Inflammatory macrophage treated with lipopolysaccharide for 1 hour (primary cell): ENCODE measurements around the gene CLDN24.

ENCODE experiments used
- DNase-seq, 2 donors: peaks; one replicate each; pipeline ENCODE4 v3.0.0-alpha.2; 2020 to 2022

The CLDN24 gene

DNA sequence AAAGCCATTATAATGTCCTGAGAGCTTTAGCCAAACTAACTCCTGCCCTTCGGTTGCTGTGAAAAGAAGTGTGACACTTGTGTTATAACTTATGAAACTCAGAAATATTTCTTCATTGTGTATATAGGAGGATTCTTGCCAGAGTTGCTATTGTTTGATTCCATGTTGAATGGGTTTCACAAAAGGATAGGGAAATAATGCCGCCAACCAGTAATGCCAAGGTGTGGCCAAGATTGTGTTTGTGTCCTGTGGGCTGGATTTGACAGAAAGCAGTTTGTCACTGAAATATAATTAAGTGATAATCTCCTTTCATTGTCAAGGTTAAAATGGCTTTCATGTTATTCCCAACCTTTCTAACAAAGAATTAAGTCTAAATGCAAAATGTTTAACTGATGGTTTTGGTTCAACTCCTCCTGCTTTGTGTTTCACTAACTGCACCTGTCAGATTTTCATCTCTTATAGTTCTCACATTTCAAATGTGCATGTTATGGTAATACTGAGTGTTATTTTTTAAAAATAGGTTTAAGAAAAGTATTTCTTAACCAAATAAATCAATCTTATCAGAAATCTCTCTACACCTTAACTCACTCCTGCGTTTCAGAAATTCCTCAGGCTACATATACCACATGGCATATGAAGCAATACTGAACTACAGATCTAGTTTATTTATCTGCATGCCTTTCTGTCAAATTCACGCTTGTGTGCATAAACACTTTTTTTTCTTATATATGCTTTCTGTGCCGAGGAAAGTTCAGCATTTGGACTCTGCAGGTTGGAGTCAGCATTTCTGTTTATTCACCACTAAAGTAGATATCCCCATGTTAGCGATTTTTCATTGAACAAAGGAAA is 1.8 kb downstream of the CLDN24 start, which contains the start of gene CLDN22:
TSS of gene CLDN22 (minus strand) at position 66 of the 849 bp plus-strand sequence. CDS start at position 8, 58 bp downstream.
- DNase-seq: no peak

DNA sequence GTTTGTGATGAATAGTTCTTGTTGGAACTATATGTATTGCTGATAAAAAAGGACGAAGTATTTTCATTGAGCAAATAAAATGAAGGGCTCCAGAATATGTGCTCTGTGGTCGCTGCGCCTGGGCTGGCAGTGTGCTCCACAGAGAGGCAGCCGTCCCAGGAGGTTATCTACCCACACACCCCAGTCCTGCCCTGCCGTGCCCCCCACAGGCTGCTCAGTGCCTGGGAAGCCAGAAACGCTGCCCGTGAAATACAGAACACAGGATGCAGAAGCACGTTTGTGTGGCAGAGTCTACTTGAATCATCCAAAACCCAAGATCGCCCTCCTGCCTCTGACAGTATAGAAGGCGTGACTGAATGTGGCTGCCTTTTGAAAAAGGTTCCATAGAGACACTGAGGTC is 3.6 kb downstream of the CLDN24 start:
- DNase-seq: no peak

DNA sequence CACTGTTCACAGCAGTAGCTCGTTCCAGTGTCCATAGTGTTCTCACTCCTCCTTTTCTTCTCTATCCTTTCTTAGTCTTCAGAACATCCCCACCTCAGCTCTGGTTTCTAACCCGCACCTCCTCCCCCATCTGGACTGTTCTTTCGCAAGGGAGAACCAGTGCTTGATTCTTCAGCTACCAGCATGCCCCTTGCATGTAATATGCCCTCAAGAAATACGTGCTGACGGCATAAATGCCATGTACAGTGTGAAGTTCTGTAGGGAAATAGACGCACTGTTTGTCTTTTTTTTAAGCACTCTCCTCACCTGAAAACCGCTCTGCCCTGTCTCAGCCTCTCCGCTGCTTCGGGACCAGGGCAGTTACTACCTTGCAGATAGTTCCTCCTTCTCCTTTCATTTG is 7.4 kb downstream of the CLDN24 start:
- DNase-seq: no peak

DNA sequence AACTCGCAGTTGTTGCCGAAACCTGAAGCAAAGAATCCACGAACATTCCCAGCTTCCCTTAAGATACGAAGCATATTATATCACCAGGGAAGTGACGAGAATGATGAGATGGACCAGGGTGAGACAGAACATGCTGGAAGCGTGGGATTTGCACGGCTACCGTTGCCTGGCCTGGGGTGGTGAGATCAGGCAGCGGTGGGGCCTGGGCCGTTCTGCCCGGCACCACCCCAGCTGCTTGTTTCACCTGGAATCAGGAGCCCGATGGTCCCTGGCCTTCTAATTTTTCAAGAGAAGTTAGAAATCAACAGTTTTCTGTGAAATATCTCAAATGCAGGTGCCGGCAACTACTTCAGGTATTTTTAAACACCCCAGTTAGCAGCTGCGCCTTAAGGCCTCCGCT is 7.9 kb downstream of the CLDN24 start:
- no peak for DNase-seq

DNA sequence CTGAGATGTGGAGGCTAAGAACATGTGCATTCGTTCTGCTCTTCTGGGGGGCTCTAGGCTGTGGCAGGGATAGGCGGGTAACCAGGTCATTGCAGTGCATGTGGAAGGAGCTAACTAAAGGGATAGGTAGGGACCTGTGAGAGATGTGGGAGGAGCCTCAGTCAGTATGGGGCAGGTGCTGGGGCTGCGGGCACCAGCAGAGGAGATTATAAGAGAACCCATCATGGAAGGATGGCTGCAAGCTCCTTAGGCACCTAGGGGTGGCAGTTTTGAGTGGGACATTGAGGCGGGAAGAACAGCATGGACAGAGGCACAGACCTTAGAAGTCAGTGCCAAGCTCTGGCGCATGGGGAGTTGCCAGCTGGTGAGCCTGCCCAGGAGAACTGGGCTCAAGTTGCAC is 9.4 kb downstream of the CLDN24 start:
- DNase-seq: no peak

DNA sequence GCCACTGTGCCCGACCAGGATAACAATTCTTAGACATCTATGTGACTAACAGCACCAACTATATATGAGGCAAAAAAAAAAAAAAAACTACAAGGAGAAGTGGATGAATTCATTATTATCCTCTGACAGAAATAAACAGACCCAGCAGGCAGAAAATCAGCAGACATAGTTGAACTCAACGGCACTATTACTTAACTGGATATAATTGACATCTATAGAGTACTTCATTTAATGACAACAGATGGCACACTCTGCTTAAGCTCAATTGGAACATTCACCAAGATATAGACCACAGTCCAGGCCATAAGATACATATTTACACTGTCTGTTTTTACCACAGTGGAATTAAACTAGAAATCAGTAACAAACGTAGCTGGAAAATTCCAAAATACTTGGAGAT is 15.4 kb downstream of the CLDN24 start:
- no peak for DNase-seq

DNA sequence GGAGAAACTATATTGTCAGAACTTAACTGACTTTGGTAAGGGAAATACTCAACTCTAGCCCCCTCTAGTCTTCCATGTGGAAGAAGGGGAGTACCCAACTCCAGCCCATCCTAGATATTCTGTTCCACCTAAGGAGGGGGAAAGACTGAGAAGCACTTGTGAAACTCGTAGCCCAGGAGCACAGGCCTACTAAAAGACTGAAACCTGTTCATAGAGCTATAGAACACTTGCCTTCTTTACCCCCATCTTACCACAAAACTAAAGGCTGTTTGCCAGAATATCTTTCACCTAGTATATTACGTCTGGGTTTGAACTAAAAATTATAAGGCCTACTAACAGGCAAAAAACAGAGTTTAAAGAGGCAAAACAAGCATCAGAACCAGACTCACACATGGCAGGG is 17.7 kb downstream of the CLDN24 start:
- DNase-seq: no peak

DNA sequence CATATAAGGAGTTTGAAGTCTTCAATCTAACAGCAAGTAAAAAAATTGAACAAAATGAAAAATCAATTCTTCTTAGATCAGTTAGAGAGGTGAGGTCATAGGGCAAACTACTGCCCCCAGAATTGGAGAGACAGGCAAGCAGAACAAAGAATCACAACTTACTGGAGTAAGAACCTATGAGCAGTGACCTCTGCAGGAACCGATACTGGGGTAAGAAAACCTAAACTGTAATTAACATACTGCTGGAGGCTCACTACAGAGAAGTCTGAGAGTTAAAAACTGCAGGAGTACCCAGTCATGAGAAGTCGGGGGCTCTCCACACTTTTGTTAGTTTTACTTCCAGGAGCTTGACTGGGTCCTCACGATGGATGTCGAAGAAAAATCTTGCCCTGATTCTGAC is 18.2 kb downstream of the CLDN24 start:
- DNase-seq: no peak

DNA sequence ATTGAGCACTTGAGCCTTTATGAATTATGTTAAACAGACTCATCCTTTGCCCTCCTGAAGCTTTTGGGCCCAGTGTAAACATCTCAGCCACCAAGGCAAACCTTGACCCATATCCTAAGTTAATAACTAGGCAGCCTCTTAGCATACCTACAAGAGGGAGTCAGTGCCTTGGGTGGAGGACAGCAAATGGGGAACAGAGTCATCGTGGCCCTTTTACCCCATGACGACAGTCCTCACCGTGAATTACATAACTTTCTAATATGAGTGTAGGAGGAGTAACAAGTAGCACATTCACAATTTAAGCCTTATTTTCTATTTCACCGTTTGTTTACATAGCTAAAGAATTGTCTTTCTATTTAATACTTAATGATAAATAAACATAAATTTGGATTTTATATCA is 18.9 kb downstream of the CLDN24 start:
- peak; percentile 53 to 60 for DNase-seq

DNA sequence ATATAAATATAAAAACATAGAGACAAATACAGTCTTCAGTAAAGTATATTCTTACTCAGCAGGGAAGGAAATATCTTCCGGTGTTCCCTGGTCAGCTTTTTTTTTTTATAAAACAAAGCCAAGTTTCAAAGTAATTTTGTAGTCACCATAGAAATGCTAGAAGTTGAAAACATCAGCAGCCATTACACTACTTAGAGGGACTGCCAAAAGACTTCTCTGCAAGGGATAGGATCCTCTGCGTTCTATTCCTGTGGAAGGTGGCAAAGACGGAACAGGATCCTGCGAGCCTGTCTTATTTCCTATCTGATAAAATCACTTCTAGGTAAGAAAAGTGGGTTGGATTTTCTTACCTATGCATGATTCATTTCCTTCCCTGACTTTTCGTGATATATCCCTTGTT is 21.6 kb downstream of the CLDN24 start:
- no peak for DNase-seq

DNA sequence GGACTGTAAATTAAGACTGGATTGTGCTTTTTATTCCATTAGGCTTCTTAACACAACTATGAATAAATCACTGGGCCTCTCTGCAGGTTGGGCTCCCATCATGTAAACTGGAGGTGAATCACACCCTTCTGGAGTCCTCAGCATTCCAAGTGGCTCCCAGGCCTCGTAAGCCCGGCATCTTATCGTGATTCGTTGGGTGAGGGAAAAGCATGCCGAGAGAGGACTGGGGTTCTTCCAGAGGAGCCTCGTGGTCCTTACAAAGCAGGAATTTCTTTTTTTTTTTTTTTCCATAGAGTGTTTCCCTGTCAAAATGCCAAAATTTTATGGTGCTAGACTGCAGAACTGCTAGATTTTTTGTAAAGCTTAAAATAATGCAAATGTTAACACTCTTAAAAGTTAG is 22.2 kb downstream of the CLDN24 start:
- no peak for DNase-seq

DNA sequence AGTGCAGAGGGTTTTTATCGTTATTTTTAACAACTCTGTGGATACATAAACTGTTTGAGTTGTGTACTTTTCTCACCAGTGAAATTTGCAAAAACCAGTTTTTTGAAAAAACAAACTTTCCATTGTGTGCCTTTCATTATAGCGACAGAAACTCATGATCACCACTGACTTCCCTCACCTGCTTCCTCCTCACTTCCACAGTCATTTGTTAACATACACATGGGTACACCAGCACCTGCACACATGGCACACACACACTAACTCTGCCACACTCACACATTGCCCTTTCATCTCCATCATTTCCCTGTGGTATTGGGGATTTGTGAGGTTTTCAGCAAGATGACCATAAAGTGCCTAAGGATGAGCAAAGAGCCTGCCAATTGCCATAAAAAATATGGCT is 22.8 kb downstream of the CLDN24 start:
- DNase-seq: no peak

DNA sequence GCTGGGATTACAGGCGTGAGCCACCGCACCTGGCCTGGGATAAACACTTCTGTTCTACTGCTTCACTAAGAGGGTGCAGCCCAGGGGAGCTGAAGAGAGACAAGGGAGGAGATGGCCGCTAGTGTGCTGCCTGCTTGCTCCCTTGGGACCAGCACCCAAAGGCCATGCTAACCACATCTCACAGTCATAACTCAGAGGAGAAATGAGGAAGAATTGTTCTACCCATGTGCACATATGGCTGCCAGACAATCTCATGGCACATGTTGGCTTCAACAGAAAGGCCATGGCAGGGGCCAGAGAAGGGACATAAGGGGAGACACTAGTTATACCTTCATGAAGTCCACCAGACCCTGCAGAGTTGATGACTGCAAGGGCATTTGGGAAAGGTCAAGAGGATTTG is 24.6 kb downstream of the CLDN24 start:
- no peak for DNase-seq

DNA sequence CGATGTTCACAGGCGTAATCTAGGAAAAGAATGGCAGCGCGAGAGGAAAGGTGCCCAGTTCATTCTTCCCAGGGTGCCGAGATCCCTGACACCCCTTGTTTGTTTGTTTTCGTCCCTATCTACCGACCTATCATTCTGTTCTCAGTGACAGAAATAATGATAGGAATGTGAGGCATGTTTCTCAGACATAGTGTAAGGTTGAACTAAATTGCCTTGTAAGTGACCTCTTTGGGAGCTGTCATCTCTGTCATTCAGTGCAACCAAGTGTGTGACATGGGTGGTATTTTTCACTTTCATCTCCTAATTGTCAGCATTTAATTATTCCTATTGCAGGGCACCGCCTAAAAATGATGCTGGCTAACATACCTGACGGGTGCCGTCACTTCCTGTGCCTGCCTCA is 26.5 kb downstream of the CLDN24 start:
- DNase-seq: no peak

DNA sequence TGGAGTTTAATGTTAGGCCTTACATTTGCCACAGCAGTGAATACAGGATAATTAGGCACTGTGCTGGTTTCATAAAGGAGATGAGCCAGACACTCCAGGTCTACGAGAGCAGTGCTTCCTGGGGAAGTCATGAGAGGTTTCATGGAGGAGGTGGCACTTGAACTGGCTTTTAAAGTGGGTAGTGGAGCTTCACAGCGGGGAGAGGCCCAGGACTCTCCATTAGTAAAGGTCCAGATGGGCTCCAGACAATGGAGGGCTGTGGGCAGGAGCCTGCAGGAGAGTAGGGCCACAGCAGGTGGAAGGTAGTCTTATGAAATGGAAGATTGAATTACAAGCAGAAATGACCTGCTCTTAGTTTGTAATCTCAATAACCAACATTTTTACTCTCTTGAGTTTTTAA is 31.2 kb downstream of the CLDN24 start:
- no peak for DNase-seq

DNA sequence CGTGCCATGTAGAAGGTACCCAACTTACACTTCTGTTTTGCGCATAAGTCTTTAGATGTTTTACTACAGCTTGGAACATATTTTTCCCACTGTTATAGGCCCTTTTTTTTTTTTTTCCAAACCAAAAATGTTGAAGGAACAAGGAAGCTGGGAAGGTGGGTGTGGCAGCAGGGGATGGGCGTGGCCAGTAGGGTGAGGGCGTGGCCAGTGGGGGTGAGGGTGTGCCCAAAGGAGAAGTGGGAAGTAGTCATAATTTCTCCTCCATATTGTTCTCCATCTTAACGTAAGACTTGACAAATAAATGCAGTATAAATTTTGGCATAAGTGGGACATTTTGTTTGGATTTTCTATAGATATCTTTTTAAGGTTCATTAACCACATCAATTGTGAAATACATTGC is 32.5 kb downstream of the CLDN24 start:
- peak in 1 of 2 donors; percentile 6 for DNase-seq

DNA sequence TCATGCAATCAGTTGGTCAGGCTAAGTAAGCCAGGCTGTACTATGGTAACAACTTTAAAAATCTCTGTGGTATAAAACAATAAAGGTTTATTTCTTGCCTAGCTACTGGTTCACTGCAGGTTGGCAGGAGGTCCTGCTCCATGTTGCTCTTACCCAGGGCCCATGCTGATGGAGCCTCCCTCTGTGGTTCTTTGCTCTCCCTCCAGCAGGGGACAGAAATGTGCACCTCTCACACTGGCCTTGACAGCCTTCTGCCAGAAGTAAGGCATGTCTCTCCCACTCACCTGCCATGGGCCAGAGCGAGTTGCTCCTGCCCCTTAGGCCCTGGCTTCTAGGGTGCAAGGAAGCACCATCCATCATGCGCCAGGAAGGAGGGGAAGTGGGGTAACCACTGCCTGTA is 33.3 kb downstream of the CLDN24 start:
- DNase-seq: no peak

DNA sequence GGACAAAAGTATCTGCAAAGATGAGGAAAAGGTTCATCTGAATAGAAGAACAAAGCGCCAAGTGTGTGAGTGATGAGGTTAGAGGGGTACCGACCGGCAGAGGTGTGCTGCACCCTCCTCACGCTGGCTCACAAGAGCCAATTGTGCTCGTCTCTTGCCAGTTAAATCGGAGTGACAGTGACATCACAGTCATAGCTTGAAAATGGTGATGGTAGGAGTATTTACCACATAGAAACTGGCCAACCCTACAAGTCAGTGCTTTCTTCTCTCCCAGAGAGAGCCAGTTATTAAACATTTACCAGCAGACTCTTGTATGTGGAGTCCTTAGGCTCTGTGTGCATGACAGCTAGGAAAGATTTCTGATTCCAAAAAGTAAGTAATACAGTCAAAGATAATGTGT is 34.5 kb downstream of the CLDN24 start:
- DNase-seq: no peak

DNA sequence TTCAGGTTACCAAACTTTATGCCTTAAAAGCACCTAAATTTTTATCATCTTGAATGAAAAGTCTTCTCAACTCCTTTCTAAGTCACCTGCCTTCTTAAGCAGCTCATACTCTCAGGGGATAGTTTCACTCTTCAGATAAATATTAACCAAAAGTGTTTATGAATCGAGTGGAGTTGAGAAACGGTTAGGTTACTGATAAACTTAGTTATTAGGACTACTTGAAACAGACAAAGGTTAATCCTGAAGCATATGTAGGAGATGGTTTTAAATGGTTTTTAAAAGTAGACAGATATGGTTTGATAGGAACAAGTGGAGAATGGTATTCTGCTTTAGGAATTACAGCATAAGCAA is 34.9 kb downstream of the CLDN24 start:
- DNase-seq: no peak

DNA sequence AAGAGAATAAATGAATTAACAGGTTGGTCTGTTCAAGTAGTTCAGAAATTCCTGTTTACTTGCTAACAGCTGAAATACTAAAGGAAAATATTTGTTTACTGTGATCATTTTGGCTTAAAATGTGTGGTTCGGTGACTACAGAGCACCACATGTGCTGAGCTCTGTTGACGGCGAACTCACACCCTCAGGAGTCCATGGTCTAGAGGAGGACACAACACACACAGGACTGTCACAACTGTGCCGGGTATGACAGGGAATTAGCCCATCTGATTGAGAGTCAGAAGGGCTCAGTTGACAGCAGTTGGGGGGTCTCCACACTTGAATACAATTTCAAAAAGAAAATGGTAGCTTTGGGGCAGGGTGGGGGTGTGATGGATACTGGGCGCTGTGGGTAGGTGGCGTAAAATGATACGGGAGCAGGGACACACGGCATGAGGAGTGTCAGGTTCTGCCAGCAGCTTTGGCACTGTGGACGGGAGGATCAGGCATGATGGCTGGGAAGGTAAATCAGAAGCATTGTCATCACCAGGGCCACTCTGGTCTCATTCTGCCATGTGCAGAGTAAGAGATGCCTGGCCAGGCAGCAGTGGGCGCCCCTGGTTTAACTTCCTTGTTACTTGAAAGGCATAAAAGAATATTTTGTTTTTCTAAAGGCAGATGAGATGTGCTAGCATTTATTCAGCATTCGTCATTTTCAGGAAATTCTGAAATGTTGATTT is 35.5 kb downstream of the CLDN24 start:
- no peak for DNase-seq

DNA sequence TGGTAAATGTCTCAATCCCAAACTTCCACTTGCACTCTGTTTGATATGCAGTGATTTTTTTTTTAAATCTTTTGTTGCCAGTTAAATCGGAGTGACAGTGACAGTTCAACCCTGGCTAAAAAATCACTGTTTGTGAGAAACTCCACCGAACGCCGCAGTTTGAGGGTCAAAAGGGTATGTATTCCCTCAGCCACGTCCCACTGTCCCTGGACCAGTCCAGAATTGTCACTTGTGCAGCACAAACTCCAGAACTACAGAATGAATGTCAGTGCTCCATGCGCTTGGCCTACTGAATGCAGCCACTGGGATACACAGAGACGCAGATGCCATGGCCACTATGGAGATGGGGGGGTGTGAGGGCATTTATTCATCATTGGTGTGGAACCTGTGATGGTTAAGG is 36.3 kb downstream of the CLDN24 start:
- no peak for DNase-seq

DNA sequence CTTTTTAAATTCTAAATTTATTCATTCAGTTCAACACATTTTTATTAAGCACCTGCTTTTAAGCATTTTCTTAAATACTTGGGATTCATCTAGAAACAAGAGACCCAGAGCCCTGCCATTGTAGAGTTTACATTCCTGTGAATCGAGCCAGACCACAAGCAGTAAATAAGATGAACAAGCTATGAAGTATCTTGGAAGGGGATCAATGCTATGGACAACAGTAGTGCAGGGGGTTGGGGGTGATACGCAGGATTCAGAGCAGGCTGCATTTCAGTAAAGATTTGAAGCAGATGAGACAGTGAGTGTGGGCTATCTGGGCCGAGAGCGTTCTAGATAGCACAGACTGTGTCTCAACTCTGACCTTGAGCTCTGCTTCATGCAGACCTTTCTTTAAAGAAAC is 37.3 kb downstream of the CLDN24 start:
- no peak for DNase-seq

DNA sequence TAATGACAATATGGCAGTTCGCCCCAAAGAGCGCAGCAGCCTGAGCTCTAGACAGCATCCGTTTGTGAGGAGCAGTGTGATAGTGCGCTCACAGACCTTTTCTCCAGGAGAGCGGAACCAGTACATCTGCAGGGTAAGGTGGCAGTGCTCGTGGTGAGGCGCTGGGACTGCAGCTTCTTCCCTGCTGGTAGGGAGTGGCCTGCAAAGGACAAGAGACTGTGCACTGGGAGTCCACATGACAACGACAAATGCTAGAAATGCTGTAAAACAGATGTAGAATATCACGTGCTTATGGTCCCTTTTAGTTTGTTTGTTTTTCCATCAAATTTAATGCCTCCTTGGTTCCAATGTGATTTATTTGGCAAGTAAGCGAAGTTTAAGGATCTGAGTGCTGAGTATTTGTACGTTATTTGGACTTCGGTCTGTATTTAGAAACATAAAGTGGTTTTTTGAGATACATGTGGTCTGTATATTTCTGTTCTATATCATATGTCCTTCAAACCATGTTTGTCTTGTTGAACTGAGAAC is 37.9 kb downstream of the CLDN24 start:
- no peak for DNase-seq

DNA sequence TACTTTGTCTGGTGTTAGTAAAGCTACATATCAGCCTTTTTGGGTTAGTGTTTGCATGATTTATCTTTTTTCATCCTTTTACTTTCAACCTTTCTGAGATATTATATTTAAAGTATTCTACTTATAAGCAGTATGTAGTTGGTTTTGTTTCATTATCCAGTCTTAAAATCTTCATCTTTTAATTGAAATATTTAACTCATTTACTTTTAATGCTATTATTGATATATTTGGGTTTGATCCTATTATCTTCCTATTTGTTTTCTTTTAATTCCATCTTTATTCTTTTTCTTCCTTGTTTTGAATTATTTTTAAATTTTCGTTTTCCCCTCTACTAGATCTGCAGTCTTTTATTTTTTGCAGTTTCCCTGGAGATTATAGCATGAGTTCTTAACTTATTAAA is 46.1 kb downstream of the CLDN24 start:
- no peak for DNase-seq
